HFFc6 (cell line): ENCODE results near the gene PPP2R2B. TPM values are rescaled to one million over a fixed set of nuclear protein-coding genes. Genes with fewer than 3 reads are reported as not detected.

Experiments used
- DNase-seq: peaks from one replicate; pipeline ENCODE4 v3.0.0-alpha.2; 2018
- H3K27ac Mint-ChIP-seq: 2 replicates; pipeline ENCODE4 v1.8.0; 2020; ENCODE audit warnings: mild to moderate bottlenecking, mixed read lengths
- H3K27me3 Mint-ChIP-seq: 2 replicates; pipeline ENCODE4 v1.8.0; 2021; ENCODE audit warnings: mild to moderate bottlenecking, moderate library complexity, mixed read lengths; ENCODE audit not compliant: insufficient read depth
- H3K36me3 Mint-ChIP-seq: 2 replicates; pipeline ENCODE4 v1.8.0; 2021; ENCODE audit warnings: low read depth, mixed read lengths
- H3K4me1 Mint-ChIP-seq: 2 replicates; pipeline ENCODE4 v1.8.0; 2020; ENCODE audit warnings: low read depth, mixed read lengths
- H3K4me3 Mint-ChIP-seq: 2 replicates; pipeline ENCODE4 v1.8.0; 2020; ENCODE audit warnings: mild to moderate bottlenecking, moderate library complexity, mixed read lengths
- H3K9me3 Mint-ChIP-seq: 2 replicates; pipeline ENCODE4 v1.8.0; 2020; ENCODE audit warnings: mild to moderate bottlenecking, mixed read lengths
- total RNA-seq, 6 experiments: library from RNA; stranded (reverse); fragmentation: NEBNext Ultra II Directional; extraction: Animal tissue kit (Norgen Biotek cat#: 25700); gene quantifications; 2 replicates in 1 of 6; 3 replicates in 5 of 6; pipeline ENCODE4 v1.2.3, GENCODE V29; 2021
- TF ChIP-seq, protein P1 (sequence below): fragments of 200-600 bp; sonication (generic); IDR thresholded peaks from 2 replicates; pipeline ENCODE4 v1.5.0; 2021; ENCODE audit warnings: antibody characterized with exemption, mild to moderate bottlenecking

The PPP2R2B gene
- total RNA-seq, 6 experiments from 2014 or later = not detected

DNA sequence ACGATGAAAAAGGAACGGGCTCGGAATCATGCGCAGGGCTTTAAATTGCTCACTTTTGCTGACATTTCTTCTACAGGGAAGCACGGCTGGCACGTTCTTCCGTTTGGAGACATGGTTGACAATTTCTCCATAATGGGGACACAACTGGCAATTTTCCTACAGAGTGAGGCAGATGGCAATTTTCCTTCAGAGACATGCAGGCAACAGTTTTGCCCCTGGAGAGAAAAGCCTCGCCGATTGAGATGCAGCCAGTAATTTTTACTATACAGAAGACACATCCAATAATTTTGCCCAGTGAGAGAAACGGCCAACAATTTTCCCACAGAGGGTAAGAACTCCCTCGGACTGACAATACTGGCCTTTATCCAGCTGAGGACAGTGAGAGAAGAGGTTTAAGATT, 271.7 kb downstream of the PPP2R2B start:
- no peaks in the 10 kb centered on the region for H3K27me3 Mint-ChIP-seq
- no peak overlapping the region for H3K27ac Mint-ChIP-seq
- H3K4me3 Mint-ChIP-seq = no peak overlapping the region
- H3K4me1 Mint-ChIP-seq = no peaks in the 10 kb centered on the region
- H3K9me3 Mint-ChIP-seq = peaks cover 18% of the 10 kb centered on the region
- DNase-seq = no peak
- TF ChIP-seq, protein P1, sequence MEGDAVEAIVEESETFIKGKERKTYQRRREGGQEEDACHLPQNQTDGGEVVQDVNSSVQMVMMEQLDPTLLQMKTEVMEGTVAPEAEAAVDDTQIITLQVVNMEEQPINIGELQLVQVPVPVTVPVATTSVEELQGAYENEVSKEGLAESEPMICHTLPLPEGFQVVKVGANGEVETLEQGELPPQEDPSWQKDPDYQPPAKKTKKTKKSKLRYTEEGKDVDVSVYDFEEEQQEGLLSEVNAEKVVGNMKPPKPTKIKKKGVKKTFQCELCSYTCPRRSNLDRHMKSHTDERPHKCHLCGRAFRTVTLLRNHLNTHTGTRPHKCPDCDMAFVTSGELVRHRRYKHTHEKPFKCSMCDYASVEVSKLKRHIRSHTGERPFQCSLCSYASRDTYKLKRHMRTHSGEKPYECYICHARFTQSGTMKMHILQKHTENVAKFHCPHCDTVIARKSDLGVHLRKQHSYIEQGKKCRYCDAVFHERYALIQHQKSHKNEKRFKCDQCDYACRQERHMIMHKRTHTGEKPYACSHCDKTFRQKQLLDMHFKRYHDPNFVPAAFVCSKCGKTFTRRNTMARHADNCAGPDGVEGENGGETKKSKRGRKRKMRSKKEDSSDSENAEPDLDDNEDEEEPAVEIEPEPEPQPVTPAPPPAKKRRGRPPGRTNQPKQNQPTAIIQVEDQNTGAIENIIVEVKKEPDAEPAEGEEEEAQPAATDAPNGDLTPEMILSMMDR = no peak
- peaks cover 4% of the 10 kb centered on the region; the same call in 1 of the 2 replicates for H3K36me3 Mint-ChIP-seq

GRCh38 chr5:146600376-146600775, 278.2 kb downstream of the PPP2R2B start:
- H3K27me3 Mint-ChIP-seq = no peaks in the 10 kb centered on the region
- DNase-seq = no peak
- no peak overlapping the region for H3K27ac Mint-ChIP-seq
- H3K4me3 Mint-ChIP-seq = no peak overlapping the region
- peaks cover 6% of the 10 kb centered on the region for H3K9me3 Mint-ChIP-seq
- no peaks in the 10 kb centered on the region for H3K4me1 Mint-ChIP-seq
- H3K36me3 Mint-ChIP-seq = no peaks in the 10 kb centered on the region
- TF ChIP-seq, protein P1 = no peak

GRCh38 chr5:146599261-146599660, 279.3 kb downstream of the PPP2R2B start:
- Mint-ChIP-seq H3K9me3 (no peaks in the 10 kb centered on the region), H3K36me3 (no peaks in the 10 kb centered on the region), H3K27ac (no peak overlapping the region), H3K27me3 (no peaks in the 10 kb centered on the region), H3K4me1 (no peaks in the 10 kb centered on the region), H3K4me3 (no peak overlapping the region)
- TF ChIP-seq, protein P1 = no peak
- DNase-seq = no peak

GRCh38 chr5:146595088-146595487, 283.5 kb downstream of the PPP2R2B start:
- Mint-ChIP-seq H3K4me1 (no peaks in the 10 kb centered on the region), H3K27me3 (no peaks in the 10 kb centered on the region; the same call in 1 of the 2 replicates), H3K27ac (no peak overlapping the region), H3K9me3 (peaks cover 3% of the 10 kb centered on the region; the same call in 1 of the 2 replicates), H3K36me3 (no peaks in the 10 kb centered on the region), H3K4me3 (no peak overlapping the region)
- DNase-seq = no peak
- TF ChIP-seq, protein P1 = no peak

DNA sequence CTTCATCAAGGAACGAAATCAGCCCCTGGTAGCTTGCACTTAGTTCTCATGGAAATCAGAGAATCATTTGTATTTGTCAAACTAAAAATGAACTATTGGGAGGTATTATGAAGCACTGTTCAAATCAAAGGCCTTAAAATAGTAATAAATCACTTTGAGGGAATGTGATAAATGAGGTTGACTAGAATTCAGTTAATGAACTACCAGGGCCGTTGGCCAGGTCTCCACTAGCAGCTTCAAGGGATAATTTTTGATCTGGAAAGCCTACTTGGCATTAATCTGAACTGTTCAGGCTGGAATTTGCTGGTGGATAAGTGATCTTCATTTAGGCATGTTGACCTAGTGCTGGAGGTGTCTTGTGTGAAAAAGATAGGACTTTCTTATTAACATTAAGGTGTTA, 286.2 kb downstream of the PPP2R2B start:
- Mint-ChIP-seq H3K4me3 (no peak overlapping the region), H3K27ac (no peak overlapping the region), H3K9me3 (peaks cover 3% of the 10 kb centered on the region; the same call in 1 of the 2 replicates), H3K4me1 (no peaks in the 10 kb centered on the region), H3K27me3 (no peaks in the 10 kb centered on the region; the same call in 1 of the 2 replicates), H3K36me3 (no peaks in the 10 kb centered on the region)
- TF ChIP-seq, protein P1 = no peak
- no peak for DNase-seq

- no peak for DNase-seq
- Mint-ChIP-seq H3K27me3 (peaks cover 1% of the 10 kb centered on the region; the same call in 1 of the 2 replicates), H3K36me3 (no peaks in the 10 kb centered on the region), H3K27ac (no peak overlapping the region), H3K4me1 (no peaks in the 10 kb centered on the region), H3K9me3 (peaks cover 3% of the 10 kb centered on the region; the same call in 1 of the 2 replicates), H3K4me3 (no peak overlapping the region)
- TF ChIP-seq, protein P1 = no peak
These were observed 289.6 kb downstream of the PPP2R2B start for GRCh38 chr5:146589028-146589345.
